OCI-LY7 (cell line): ENCODE results near the gene SLC22A8.

Source experiments
- EZH2phosphoT487 ChIP-seq: fragments of 200-600 bp; sonication (generic); IDR thresholded peaks from 2 replicates; pipeline ENCODE4 v1.6.1; 2018; ENCODE audit warnings: low read depth, borderline replicate concordance, mild to moderate bottlenecking, mixed run types, antibody characterized with exemption, low read length, moderate library complexity, mixed read lengths
- TF ChIP-seq, protein P1 (sequence below): fragments of 200-600 bp; sonication (generic); conservative IDR thresholded peaks from 2 replicates; pipeline ENCODE4 v1.5.1; 2014; ENCODE audit warnings: mild to moderate bottlenecking, antibody characterized with exemption, low read length, moderate library complexity, mixed read lengths

GRCh38 chr11:63023841-63024648 lies 8.4 kb upstream of the SLC22A8 start:
- TF ChIP-seq, protein P1, sequence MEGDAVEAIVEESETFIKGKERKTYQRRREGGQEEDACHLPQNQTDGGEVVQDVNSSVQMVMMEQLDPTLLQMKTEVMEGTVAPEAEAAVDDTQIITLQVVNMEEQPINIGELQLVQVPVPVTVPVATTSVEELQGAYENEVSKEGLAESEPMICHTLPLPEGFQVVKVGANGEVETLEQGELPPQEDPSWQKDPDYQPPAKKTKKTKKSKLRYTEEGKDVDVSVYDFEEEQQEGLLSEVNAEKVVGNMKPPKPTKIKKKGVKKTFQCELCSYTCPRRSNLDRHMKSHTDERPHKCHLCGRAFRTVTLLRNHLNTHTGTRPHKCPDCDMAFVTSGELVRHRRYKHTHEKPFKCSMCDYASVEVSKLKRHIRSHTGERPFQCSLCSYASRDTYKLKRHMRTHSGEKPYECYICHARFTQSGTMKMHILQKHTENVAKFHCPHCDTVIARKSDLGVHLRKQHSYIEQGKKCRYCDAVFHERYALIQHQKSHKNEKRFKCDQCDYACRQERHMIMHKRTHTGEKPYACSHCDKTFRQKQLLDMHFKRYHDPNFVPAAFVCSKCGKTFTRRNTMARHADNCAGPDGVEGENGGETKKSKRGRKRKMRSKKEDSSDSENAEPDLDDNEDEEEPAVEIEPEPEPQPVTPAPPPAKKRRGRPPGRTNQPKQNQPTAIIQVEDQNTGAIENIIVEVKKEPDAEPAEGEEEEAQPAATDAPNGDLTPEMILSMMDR: peak; percentile 100
- TF ChIP-seq EZH2phosphoT487: no peak
